Measurements from ENCODE around the gene HSFX3.

DNA sequence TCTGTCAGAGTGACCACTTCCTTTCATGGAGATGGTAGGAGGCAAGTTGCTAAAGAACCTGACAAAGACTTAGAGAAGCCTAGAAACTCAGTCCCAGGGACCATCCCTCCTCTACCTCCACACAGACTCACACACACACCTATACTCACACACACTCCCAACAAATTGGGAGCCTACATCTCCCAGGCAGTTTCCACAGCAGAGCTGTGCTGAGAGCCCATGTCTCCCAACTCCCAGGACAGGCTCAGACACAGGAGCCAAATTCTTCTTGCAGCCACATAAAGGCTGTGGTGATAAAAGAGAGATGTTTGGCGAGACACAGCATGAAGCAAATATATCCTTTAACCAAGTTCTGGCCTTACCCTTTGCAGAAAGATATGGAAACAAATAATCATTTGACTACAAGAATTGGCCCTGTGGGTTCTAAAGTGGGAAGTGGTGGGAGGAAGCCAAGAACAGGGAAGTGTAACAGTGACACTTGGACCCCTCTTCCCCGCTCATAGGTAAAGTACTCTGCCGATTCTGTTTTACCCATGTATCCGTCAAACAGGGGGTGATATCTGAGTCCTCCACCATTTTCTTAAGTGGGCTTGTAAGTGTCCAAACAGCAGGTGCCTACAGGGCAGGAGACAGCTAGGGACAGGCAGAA, 33.6 kb downstream of the HSFX3 start:
- TF ChIP-seq, protein P1, sequence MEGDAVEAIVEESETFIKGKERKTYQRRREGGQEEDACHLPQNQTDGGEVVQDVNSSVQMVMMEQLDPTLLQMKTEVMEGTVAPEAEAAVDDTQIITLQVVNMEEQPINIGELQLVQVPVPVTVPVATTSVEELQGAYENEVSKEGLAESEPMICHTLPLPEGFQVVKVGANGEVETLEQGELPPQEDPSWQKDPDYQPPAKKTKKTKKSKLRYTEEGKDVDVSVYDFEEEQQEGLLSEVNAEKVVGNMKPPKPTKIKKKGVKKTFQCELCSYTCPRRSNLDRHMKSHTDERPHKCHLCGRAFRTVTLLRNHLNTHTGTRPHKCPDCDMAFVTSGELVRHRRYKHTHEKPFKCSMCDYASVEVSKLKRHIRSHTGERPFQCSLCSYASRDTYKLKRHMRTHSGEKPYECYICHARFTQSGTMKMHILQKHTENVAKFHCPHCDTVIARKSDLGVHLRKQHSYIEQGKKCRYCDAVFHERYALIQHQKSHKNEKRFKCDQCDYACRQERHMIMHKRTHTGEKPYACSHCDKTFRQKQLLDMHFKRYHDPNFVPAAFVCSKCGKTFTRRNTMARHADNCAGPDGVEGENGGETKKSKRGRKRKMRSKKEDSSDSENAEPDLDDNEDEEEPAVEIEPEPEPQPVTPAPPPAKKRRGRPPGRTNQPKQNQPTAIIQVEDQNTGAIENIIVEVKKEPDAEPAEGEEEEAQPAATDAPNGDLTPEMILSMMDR (IDR thresholded peaks at IDR 0.05) = no peak
- TF ChIP-seq POLR2AphosphoS5 (IDR thresholded peaks at IDR 0.05) = no peak
- TF ChIP-seq EP300 (IDR thresholded peaks at IDR 0.05) = no peak

All from upper lobe of left lung (tissue), 4 donors.